HG02610 (cell line): ENCODE data around the gene LARGE2.

ENCODE experiments used
- ATAC-seq: cut with Tn5 transposase; IDR thresholded peaks from one replicate; pipeline ENCODE4 v1.9.1; 2021; ENCODE audit warnings: mild to moderate bottlenecking, moderate library complexity; ENCODE audit not compliant: unreplicated experiment

Gene LARGE2

DNA sequence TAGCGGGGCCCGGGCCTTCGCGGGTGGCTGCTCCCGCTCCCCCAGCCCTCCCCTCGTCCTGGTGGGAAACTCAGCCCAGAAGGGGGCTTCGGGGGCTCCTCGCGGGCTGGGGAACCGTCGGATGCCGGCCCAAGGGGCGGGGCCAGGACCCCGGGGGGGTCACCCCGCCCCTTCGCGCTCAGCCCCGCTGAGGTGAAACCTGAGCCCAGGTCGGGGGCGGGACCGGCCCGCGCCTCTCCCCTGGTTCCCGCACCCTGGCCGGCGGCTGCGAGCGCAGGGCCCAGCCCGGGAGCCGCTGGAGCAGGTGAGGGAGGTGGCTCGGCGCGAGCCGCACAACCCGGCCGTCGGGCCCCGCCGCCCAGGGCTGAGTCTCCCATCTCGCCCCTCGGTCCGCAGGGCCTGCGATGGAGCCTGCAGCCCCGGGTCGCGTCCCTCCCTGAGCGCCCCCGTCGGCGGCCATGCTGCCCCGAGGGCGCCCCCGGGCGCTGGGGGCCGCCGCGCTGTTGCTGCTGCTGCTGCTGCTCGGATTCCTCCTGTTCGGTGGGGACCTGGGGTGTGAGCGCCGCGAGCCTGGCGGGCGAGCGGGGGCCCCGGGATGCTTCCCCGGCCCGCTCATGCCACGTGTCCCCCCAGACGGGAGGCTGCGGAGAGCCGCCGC is at the start of gene LARGE2:
LARGE2 (plus strand) TSS at position 232 of the 658 bp plus-strand sequence; CDS start at position 459, 227 bp downstream.
- ATAC-seq: no peak

DNA sequence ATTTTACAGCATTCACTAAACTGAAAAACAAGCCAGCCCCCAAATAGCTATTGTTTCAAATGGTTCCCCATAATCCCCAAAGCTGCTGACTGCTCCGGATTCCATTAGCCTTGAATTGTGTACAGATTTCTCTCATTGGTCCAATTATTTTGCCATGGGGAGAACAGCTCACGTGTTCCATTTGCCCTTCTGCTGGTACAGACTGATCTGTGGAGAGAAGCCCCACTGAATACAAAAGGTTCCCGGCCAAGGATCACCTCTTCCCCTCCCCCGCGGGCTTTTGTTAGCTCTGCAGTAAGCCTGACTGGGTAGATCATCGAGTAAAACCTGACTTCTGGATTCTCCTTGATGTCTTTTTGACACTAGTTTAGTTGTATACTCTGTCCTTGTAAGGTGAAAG is 46.1 kb upstream of the LARGE2 start:
- ATAC-seq: no peak

DNA sequence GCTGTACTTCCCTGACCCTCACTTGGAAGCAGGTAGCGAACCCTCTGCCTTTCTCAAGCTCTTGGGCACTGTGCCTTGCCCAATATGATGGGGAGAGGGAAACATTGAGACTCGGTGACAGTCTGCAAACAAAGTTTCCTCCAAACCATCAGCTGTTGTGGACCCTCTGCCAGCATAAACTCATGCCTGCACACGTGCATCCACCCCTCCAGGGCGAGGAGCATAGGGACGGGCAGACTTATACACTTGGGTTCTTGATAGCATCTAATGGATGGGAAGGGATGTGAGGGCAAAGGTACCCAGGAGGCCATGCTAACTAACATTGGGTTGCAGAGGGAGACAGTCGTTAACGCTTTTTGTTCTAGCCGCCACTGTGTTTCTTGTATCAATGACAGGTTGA is 45.2 kb upstream of the LARGE2 start:
- ATAC-seq: no peak

DNA sequence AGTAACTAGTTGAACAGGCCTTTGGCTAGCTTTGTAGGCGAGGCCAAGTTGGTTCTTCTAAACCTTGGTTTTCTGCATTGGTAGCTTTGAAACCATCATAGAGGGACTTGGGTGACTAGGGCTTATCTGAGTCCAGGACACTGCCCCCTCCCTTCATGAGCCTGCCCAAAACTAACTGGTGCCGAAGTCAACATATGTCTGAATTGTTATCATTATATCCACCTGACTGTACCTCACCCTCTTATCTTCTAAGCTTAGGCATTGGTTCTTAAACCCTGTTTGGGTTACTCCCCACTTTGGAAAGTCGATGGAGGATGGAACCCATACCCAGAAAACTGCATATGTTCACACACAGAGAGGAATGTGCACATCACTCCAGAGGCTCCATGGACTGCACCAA is 44.6 kb upstream of the LARGE2 start:
- no peak for ATAC-seq

DNA sequence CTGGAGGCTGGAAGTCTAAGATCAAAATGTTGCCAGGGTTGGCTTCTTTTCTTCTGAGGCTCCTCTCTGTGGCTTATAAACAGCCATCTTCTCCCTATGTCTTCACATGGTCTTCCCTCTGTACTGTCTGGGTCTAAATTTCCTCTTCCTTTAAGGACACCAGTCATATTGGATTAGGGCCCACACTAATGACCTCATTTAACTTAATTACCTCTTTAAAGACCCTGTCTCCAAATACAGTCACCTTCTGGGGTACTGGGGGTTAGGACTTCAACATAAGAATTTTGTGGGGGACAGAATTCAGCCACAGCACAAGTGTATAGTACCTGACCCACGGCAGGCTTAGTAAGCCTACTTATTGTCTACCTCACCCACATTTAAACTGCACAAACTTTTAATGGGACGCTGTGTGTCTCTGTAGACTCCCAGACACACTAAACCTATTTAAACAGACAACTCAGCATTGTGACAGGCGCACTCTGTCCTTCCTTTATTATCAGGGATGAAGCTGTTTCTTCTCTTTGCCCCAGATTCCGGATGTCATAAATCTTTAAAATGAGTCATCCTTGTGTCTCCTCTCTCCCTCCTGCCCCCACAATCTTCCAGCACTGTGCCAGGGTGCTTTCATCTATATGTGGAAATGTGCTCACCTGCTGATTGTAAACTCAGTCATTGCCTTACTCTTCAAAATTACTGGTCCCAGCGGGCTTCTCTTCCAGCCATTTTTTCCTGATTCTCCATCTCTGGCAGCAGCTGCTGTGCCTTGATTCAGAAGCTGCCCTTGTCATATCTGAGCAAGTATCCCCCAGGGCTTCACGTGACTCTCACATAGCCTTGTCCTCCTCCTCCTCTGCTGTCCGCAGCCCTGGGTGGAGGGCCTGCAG is 42.4 kb upstream of the LARGE2 start:
- ATAC-seq: no peak

DNA sequence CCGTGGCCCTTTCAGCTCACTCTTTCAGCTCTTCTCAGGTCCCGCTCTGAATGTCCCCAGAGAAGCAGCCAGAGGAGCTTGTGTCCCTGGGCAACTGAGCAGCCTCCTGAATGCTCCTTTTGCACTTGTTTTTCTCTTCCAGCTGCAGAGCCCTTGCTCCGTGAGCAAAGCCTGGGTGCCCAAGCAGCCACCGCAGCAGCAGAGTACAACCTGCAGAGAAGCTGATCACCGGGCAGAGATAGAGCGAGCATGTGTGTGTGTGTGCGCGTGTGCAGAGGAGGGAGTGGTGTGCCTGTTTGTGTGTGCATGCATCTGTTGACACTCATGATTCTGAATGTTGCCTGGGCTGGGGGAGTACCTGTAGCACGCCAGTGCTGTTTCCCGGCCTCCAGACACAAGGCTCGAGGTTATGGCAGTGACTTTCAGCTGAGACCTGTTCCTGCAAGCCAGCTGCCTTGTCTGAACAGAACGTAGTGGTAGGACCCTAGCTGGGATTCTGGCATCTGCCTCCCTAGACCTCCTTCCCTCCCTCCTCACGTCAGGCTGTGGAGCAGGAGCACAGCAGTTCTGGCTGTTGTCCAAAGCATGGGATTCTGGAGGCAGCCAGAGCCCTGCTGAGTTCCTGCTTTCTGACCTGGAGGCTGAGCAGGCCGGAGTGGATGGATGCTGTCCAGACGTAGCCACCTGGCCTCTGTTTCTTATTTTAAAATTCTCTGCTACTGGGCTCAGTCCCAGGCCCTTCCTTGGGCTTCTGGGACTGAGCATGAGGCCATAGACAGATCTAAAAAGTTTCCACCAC is 41.5 kb upstream of the LARGE2 start:
- ATAC-seq: no peak

DNA sequence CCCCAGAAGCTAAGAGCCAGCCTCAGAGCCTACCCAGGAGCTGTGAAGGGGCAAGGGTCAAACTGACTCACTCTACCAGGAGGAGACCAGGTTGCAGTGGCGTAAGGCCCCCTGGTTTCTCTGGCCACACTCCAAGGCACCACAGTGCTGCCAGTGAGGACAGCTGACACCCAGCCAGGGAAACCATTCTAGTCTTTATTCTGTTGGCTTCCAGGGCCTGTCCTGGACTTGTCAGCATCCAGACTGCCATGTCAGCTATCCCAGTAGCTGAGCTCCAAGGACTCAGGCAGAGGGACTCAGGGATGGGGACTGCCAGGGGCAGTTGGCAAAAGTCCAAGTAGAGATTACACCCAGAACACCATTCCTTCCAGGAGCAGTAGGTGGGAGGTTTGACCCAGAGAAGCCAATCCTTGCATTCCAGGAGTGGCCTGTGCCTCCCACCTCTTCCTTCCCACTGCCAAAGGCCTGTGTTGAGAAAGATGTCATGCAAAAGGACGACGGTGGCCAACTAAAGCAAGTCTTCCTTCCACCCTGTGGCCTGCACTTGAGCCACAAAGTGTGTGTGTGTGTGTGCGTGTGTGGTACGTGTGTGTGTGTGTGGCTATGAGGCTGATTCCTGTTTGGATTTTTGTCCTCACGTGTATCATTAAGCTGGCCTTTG is 40.6 kb upstream of the LARGE2 start:
- ATAC-seq: no peak

DNA sequence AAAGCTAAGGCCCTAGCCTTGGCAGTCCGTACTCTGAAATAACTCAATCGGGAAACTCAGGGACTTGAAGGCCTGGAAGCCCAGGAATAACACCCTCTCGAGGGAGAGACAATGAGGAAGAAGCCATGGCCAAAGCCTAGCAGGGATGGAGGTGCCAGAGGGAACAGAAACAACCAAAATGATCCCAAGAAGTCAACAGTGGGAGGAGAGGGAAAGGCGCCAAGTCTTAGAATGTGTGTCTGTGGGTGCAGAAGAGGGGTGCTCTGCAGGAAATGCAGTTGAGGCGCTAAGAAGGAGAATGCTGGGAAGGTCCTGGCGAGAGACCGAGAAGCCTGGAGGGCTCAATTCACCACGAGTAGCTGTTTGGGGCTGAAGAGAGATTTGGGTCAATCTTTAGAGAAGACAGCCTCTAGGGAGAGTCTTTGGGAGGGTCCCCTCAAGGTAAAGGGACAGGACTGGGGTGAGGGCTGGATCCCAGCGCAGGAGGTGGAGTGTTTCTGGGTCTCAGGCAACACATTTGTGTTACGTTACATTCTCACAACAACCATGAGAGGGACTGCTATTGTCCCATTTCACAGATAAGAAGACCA is 37.8 kb upstream of the LARGE2 start:
- ATAC-seq: no peak

DNA sequence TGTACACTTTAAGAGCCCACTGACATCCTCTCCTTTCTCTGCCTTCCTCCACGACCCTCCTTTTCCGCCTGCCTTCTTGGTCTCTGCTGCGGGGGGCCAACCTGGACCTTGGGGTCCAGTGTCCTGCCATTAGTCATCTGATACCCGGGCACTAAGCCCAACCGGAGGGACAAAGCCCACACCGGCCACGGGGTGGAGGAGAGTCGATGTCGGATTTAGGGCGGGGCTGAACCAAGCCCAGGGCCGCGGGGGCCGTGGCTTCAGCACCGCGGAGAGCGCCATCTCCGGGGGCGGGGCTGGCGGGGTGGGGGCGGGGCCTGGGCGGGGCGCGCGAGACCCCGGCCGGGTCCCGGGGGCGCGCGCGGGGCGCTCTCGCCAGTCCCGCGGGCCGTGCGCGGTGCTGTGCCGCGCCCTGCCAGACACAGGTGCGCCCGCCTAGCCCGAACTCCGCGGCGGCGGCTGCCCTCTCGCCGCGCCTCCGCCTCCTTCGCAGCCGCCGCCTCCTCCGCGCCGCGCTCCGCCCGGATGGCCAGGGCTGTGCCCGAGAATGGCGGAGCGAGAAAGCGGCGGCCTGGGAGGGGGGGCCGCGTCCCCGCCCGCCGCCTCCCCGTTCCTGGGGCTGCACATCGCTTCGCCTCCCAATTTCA is 37.1 kb upstream of the LARGE2 start, which contains the start of gene MAPK8IP1:
MAPK8IP1 (plus strand) TSS at position 378 of the 647 bp plus-strand sequence; CDS start at position 548, 170 bp downstream.
- ATAC-seq: peak; percentile 61

DNA sequence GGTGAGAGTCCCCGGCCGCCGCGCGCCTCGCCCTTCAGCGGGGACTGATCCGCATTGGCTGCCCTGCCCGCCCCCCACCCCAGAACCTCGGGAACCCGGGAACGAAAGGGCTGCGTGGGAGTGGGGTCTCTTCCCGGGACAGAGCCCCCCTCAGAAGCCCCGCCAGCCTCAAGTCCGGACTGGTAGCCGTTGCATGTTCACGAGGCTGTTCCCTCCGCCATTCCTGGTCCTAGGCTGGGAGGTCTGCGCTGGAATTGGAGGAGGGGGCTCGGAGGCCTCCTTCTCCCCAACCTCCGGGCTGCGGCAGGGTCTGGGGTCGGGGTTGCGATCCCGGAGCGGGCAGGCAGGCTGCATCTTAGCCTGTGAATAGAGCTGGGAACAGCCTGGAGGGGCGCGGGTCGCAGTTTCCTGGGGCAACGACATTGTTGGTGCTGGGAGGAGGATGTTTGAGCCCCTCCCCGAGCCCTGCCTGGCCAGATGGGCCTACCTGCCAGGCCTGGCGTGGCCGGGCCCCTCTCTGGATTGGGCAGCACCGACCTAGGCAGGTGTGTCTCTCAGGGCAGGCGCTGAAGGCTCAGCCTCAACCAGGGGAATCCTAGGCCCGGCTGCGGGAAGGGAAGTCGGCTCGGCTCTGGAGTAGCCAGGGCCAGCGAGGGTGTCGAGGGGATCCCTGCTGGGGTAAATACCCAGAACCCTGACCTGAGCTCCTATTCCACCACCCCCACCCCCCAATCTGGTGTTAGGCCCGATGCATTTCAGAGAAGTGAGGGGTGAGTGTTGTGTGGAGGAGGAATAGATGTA is 36.3 kb upstream of the LARGE2 start:
- no peak for ATAC-seq

DNA sequence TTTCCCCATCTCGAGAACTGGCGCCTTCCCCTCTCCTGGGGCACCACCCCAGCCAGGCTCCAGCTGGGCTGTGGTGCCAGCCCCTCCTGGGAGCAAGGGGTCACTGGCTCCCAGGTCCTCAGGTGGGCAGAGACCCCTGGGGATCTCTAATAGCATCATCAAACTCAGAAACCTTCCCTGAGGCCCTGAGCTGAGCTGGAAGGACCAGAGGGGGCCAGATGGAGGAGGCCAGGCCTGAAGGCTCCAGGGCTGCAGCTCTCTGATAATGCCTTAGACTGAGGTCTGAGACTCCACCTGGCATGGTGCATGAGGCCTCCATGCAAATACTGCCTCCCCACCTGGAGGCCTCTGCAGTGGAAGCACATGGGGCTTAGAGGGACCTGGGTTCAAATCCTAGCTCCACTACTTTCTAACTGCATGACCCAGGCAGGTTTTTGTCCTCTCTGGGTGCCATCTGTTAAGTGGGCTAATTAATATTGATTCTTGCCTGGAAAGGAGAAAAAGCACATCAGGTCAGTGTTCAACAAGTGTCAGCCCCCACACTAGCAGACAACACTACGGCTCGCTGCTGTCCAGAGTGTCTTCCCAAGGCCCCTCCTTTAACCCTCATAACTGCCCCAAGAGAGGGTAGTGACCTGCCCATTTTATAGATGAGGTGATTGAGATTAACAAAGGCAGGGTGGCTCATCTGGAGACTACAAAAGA is 35.5 kb upstream of the LARGE2 start:
- ATAC-seq: no peak

DNA sequence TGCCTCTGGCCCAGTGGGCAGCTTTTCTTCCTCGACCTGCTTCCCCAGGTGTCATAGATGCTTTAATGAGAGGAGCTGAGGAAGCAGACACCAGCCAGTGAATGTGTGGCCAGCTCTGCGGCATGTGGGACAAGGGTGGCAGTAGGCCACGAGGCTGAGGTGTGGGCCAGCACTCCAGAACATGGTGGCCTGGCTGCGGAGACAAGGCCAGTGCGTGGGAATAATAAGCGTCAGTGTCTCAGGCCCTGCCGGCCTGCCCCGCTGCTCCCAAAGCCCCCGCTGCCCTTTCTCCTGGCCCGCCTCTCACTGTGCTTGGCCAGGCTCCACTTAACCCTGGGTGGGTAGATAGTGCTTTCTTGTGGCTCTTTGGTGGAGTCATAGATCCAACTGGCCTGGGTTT is 34.9 kb upstream of the LARGE2 start:
- ATAC-seq: no peak

DNA sequence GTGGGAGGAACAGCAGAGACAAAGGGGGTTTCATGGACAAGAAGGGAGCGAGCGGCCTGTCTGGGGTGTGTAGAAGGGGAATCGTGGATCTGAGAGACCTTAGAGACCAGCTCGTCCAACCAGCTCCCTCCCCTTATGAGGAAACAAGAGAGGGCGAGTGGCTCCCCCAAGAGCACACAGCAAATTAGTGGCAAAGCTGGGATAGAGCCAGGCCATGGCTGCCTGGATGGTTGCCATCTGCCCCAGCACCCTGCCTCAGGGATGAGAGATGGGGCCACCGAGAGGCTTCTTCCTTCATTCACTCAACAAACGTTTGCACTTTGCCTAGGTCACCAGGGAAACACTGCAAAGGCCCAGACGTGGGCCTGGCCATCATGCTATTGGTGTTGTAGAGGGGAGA is 32.9 kb upstream of the LARGE2 start:
- ATAC-seq: no peak

DNA sequence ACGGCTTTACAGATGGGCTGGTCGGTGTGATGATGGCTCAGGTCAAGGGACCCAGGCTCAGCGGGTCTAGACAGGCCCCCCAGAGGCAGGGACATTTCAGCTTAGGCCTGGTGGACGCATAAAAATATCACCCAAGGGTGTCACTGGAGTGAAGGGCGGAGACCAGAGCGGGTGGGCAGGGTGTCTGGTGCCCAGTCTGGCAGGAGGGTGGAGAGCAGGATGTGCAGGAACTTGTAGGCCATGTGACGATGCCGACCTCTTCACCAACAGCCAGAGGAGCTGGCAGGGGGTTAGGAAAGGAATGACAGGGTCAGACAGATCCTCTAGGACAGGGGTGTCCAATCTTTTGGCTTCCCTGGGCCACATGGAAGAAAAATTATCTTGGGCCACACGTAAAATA is 32.5 kb upstream of the LARGE2 start:
- ATAC-seq: no peak

DNA sequence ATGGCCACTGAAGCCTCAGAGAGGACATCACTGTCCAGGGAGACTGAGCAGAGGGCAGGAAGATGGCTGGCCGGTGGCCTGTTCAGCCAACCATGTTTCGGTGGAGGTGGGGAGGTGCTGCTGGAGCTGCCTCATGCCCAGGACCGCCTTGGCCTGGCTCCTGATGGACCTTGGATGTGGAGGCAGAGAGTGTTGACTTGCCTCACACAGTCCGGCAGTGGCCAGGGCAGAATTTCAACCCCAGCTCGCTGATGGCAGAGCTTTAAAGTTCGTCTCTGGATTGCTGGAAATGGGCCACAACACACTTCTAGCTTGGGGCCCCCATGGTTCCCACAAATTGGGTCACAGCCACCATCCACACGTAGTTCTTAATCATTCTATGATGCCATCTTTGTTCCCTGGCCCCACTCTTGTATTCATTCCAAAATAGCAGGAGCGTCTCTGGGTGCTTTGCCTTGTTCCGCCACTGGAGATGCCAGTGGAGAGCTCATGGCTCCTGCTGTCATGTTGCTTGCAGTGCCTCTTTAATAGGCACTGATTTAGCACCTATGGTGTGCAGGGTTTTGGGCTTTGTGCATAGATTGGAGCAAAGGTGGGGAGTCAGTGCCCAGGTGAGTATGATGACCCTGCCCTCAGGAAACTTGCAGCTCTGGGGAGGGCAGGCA is 31.4 kb upstream of the LARGE2 start:
- no peak for ATAC-seq

DNA sequence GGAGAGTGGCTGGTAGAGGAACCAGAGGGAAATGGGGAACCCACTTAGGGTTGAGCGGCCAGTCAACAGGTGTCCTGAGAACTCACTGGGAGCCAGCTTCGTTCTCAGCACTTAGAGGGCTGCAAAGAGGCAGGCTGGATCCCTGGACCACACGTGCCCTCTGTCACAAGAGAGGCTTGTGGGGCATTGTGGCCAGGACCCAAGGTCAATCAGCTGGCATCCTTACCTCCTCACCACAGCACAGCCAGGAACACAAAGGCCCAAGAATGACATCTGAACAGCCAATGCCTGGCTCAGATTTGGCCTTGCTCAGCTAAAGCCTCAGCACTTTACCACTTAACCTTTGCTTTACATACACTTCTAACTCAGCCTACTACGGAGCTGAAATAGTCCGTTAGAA is 29.6 kb upstream of the LARGE2 start:
- no peak for ATAC-seq

DNA sequence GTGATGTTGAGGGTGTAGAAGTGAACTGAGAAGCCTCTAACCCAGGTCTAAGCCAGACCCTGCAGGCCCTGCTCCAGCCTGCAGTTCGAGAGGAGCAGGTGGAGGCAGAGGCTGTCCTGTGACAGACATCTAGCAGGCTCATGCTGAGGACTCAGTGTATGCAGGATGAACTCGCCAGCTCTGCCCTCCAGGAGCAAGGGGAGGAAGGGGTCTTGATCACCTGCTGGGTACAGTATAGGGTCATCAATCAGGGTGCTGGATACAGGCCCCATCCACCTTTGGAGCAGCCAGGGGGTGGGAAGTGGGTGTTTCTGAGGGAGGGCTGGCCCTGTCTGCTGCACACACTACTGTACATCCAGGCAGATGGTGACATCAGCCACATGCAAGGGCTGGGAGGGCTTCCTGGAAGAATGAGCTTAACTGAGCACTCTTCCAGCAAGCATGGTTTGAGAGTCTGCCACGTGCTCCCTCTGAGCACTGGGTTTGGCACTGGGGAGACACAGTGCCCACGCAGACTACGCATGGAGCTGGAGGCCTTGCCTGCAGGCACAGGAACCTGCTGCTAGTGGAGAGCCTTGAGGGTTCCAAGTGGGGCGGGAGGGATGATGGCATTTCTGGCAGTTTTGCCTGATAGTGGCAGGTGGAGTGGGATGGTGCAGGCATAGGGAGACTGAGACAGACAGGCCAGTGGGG is 27.8 kb upstream of the LARGE2 start:
- ATAC-seq: no peak
